ENCODE data around the gene B3GNT4. TPM values are rescaled to one million over a fixed set of nuclear protein-coding genes. Genes with fewer than 3 reads are reported as not detected.

B3GNT4 gene
- total and polyA plus RNA-seq, 2 donors (not counting 3 experiments of a cell fraction or from before 2014, with no cell fraction given): 0.11 to 0.31 TPM

DNA sequence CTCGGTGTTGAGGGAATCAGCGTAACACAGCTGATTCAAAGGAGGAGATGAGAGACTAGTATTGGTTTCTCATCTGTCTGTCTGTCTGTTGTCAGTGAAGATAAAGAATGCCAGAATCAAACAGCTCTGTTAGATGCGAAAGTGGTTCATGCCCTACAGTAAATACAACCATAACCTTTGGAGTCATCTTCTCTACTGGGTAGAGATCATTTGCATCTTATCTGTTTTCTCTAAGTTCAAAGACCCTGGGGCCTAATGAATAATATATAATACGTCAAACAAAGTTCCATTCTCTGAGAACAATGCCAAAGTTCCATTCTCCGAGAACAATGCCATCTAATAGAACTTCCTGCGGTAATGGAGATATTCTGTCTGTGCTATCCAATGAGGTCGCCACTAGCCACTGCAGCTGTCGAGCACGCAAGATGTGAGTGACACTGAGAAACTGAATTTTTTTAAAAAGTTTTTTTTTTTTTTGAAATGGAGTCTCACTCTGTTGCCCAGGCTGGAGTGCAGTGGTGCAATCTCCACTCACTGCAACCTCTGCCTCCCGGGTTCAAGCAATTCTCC, 36.1 kb upstream of the B3GNT4 start:
- H3K27ac ChIP-seq (ENCODE audit: insufficient read depth, low read depth, low read length): no peak overlapping the region
- H3K4me3 ChIP-seq (replicated peaks in 1 of 3; ENCODE audit: insufficient read depth in 1 of 3, low read depth in 1 of 3, low read length in 3 of 3): no peak overlapping the region
- ChIA-PET POLR2A (no interaction called here), CTCF (interaction anchor here (0.9 to 1.8 kb wide), 2 partner anchors 23 to 36 kb away, joined by 3 to 8 read pairs; no protein-coding TSS in a partner anchor)
- dilution Hi-C loops (cut with MboI; ENCODE audit: extremely low pct_ligation_motif_present, low sequenced_read_pairs): no loop called here
- H3K9me3 ChIP-seq (replicated peaks; ENCODE audit: control insufficient read depth, insufficient read depth, low read length): no peaks in the 10 kb centered on the region
- H3K4me1 ChIP-seq (ENCODE audit: control insufficient read depth, extremely low read depth, insufficient read depth, low read length): no peaks in the 10 kb centered on the region
- H3K36me3 ChIP-seq (ENCODE audit: control insufficient read depth in 2 of 2, extremely low read depth in 1 of 2, insufficient read depth in 2 of 2, low read length in 2 of 2): no peaks in the 10 kb centered on the region
- no peak for FAIRE-seq
- H3K4me2 ChIP-seq (ENCODE audit: insufficient read depth, low read length): no peak overlapping the region
- H3K9ac ChIP-seq (replicated peaks; ENCODE audit: extremely low read depth, insufficient read depth, low read length): no peak overlapping the region
- H3K27me3 ChIP-seq (ENCODE audit: control insufficient read depth in 2 of 2, insufficient read depth in 2 of 2, low read length in 2 of 2): peaks cover 0 to 3% of the 10 kb centered on the region in 2 experiments
- no TSS peak for BruUV-seq (replicated peaks)
- H4K20me1 ChIP-seq (replicated peaks; ENCODE audit: control insufficient read depth, extremely low read depth, insufficient read depth, low read length): no peaks in the 10 kb centered on the region
- intact Hi-C loops (cut with micrococcal nuclease): no loop called here
- no peak for DNase-seq (ENCODE audit: low read depth, low spot score)
- no peak overlapping the region for H2AFZ ChIP-seq (ENCODE audit: low read depth, low read length)
- no peaks in the 10 kb centered on the region for H3K79me2 ChIP-seq (ENCODE audit: control insufficient read depth, insufficient read depth, low read length)
- H3K9me1 ChIP-seq (replicated peaks; ENCODE audit: control insufficient read depth, extremely low read depth, insufficient read depth, low read length): no peaks in the 10 kb centered on the region
- TF ChIP-seq GATA2 (IDR thresholded peaks at IDR 0.05; ENCODE audit: insufficient read depth, insufficient read length, low read depth, low read length): no peak
- no peak for TF ChIP-seq FOS (IDR thresholded peaks at IDR 0.05; ENCODE audit: borderline replicate concordance, insufficient read depth, low read length)
- TF ChIP-seq, protein P1, sequence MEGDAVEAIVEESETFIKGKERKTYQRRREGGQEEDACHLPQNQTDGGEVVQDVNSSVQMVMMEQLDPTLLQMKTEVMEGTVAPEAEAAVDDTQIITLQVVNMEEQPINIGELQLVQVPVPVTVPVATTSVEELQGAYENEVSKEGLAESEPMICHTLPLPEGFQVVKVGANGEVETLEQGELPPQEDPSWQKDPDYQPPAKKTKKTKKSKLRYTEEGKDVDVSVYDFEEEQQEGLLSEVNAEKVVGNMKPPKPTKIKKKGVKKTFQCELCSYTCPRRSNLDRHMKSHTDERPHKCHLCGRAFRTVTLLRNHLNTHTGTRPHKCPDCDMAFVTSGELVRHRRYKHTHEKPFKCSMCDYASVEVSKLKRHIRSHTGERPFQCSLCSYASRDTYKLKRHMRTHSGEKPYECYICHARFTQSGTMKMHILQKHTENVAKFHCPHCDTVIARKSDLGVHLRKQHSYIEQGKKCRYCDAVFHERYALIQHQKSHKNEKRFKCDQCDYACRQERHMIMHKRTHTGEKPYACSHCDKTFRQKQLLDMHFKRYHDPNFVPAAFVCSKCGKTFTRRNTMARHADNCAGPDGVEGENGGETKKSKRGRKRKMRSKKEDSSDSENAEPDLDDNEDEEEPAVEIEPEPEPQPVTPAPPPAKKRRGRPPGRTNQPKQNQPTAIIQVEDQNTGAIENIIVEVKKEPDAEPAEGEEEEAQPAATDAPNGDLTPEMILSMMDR (IDR thresholded peaks at IDR 0.05; ENCODE audit: extremely low read depth in 1 of 2, insufficient read depth in 1 of 2, low read depth in 1 of 2, low read length in 2 of 2): no peak
- TF ChIP-seq, protein P2, sequence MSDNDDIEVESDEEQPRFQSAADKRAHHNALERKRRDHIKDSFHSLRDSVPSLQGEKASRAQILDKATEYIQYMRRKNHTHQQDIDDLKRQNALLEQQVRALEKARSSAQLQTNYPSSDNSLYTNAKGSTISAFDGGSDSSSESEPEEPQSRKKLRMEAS (IDR thresholded peaks at IDR 0.05; ENCODE audit: insufficient read depth, insufficient read length): no peak
- TF ChIP-seq MYC (IDR thresholded peaks at IDR 0.05; ENCODE audit: low read depth, low read length): no peak
- no peak for TF ChIP-seq JUN (IDR thresholded peaks at IDR 0.05; ENCODE audit: borderline replicate concordance, insufficient read depth, insufficient read length, low read depth)
- TF ChIP-seq EZH2 (IDR thresholded peaks at IDR 0.05; ENCODE audit: borderline replicate concordance, low read depth, low read length, severe bottlenecking): no peak
- TF ChIP-seq POLR2A (IDR thresholded peaks at IDR 0.05; ENCODE audit: low read depth, low read length): no peak
- no peak for TF ChIP-seq POLR2AphosphoS5 (IDR thresholded peaks at IDR 0.05; ENCODE audit: insufficient read depth, low read depth, low read length)
